Neural cell (in vitro differentiated cells): ENCODE measurements around the gene IGSF23. TPM values are rescaled to one million over a fixed set of nuclear protein-coding genes. Genes with fewer than 3 reads are reported as not detected.
A peak's percentile ranks its signal among the peaks of the same experiment; 100 is the strongest.

Source experiments
- H2AFZ ChIP-seq: fragments of 200-600, 300-800 bp; sonication (generic), shearing (Covaris generic); 2 replicates; pipeline ENCODE4 v1.6.0; 2014; ENCODE audit warnings: low read depth, mild to moderate bottlenecking, antibody characterized with exemption, low read length, moderate library complexity
- H3F3A ChIP-seq: fragments of 200-600 bp; shearing (Covaris generic); 2 replicates; pipeline ENCODE4 v1.6.1; 2016; ENCODE audit warnings: mild to moderate bottlenecking, moderate library complexity, mixed read lengths, antibody characterized with exemption, low read length; ENCODE audit not compliant: insufficient read depth, poor library complexity, severe bottlenecking
- H3K27ac ChIP-seq: fragments of 200-600, 300-800 bp; sonication (generic), shearing (Covaris generic); 2 replicates; pipeline ENCODE4 v1.5.1; 2014; ENCODE audit warnings: mild to moderate bottlenecking, low read length, moderate library complexity
- H3K27me3 ChIP-seq: fragments of 300-800, 200-600 bp; sonication (generic), shearing (Covaris generic); 2 replicates; pipeline ENCODE4 v1.6.0; 2014; ENCODE audit warnings: mild to moderate bottlenecking, low read depth, low read length, moderate library complexity; ENCODE audit not compliant: insufficient read depth
- H3K36me3 ChIP-seq: fragments of 300-800, 200-600 bp; sonication (generic), shearing (Covaris generic); 2 replicates; pipeline ENCODE4 v1.5.1; 2014; ENCODE audit warnings: mild to moderate bottlenecking, antibody characterized with exemption, low read length, moderate library complexity; ENCODE audit not compliant: insufficient read depth
- H3K4me2 ChIP-seq: fragments of 300-800, 200-600 bp; sonication (generic), shearing (Covaris generic); 2 replicates; pipeline ENCODE4 v1.6.0; 2014; ENCODE audit warnings: mild to moderate bottlenecking, low read length
- H3K4me3 ChIP-seq: fragments of 300-800, 200-600 bp; sonication (generic), shearing (Covaris generic); 2 replicates; pipeline ENCODE4 v1.5.1; 2014; ENCODE audit warnings: mild to moderate bottlenecking, low read length, moderate library complexity
- H3K79me2 ChIP-seq: fragments of 200-600 bp; shearing (Covaris generic); replicated peaks from 2 replicates; pipeline ENCODE4 v1.6.0; 2014; ENCODE audit warnings: mild to moderate bottlenecking, low read length, moderate library complexity; ENCODE audit not compliant: insufficient read depth
- H3K9ac ChIP-seq: fragments of 300-800, 200-600 bp; sonication (generic), shearing (Covaris generic); 2 replicates; pipeline ENCODE4 v1.6.1; 2016; ENCODE audit warnings: mild to moderate bottlenecking, low read length, mixed read lengths
- H3K9me2 ChIP-seq: fragments of 200-600 bp; shearing (Covaris generic); 2 replicates; pipeline ENCODE4 v1.6.1; 2016; ENCODE audit warnings: mild to moderate bottlenecking, low read length, mixed read lengths; ENCODE audit not compliant: insufficient read depth
- H3K9me3 ChIP-seq: fragments of 200-600, 300-800 bp; sonication (generic), shearing (Covaris generic); 2 replicates; pipeline ENCODE4 v1.6.1; 2016; ENCODE audit warnings: mild to moderate bottlenecking, mixed run types, low read length, moderate library complexity, mixed read lengths
- H4K20me1 ChIP-seq: fragments of 200-600 bp; shearing (Covaris generic); 2 replicates; pipeline ENCODE4 v1.6.1; 2016; ENCODE audit warnings: mild to moderate bottlenecking, mixed run types; ENCODE audit not compliant: insufficient read depth
- CTCF ChIP-seq: fragments of 450-650 bp; IDR thresholded peaks from 2 replicates; pipeline ENCODE4 v1.5.1; 2014; ENCODE audit warnings: antibody characterized with exemption, mild to moderate bottlenecking, moderate library complexity; ENCODE audit not compliant: poor library complexity, severe bottlenecking
- EP300 ChIP-seq: fragments of 450-650 bp; conservative IDR thresholded peaks from 2 replicates; pipeline ENCODE4 v1.6.1; 2014; ENCODE audit warnings: antibody characterized with exemption, mild to moderate bottlenecking, moderate library complexity; ENCODE audit not compliant: poor library complexity, severe bottlenecking
- EZH2 ChIP-seq: fragments of 200-600, 300-800 bp; shearing (Covaris generic), sonication (generic); IDR thresholded peaks from 2 replicates; pipeline ENCODE4 v1.6.1; 2014; ENCODE audit warnings: antibody characterized with exemption, low read length, borderline replicate concordance, mild to moderate bottlenecking; ENCODE audit not compliant: insufficient read depth, poor library complexity, severe bottlenecking
- MXI1 ChIP-seq: fragments of 450-650 bp; conservative IDR thresholded peaks from 2 replicates; pipeline ENCODE4 v1.6.1; 2014; ENCODE audit warnings: antibody characterized with exemption, mild to moderate bottlenecking; ENCODE audit not compliant: poor library complexity, severe bottlenecking
- POLR2AphosphoS5 ChIP-seq: IDR thresholded peaks from 2 replicates; pipeline ENCODE4 v1.6.1; 2012
- RAD21 ChIP-seq: fragments of 450-650 bp; conservative IDR thresholded peaks from 2 replicates; pipeline ENCODE4 v1.6.1; 2014; ENCODE audit warnings: antibody characterized with exemption, mild to moderate bottlenecking, moderate library complexity
- REST ChIP-seq: IDR thresholded peaks from 2 replicates; pipeline ENCODE4 v1.6.1; 2012; ENCODE audit warnings: borderline replicate concordance
- SMC3 ChIP-seq: fragments of 450-650 bp; conservative IDR thresholded peaks from 2 replicates; pipeline ENCODE4 v1.6.1; 2014; ENCODE audit warnings: antibody characterized with exemption, mild to moderate bottlenecking, moderate library complexity; ENCODE audit not compliant: poor library complexity
- TAF1 ChIP-seq: IDR thresholded peaks from 2 replicates; pipeline ENCODE4 v1.6.1; 2012; ENCODE audit warnings: low read depth
- polyA plus RNA-seq: library from polyadenylated mRNA; depleted of rRNA; stranded (reverse); fragments of >200 nt; gene quantifications from 2 replicates; pipeline ENCODE4 v1.2.3, GENCODE V29; 2014

IGSF23 gene
- polyA plus RNA-seq, 1 donor from 2014 or later: not detected

- Histone ChIP-seq H3K4me2 (no peak overlapping the region), H3K79me2 (no peaks in the 10 kb centered on the region), H3K9ac (no peak overlapping the region), H3K4me3 (no peak overlapping the region), H3K36me3 (no peaks in the 10 kb centered on the region), H3K9me2 (no peaks in the 10 kb centered on the region), H4K20me1 (no peaks in the 10 kb centered on the region), H3F3A (no peaks in the 10 kb centered on the region), H3K9me3 (no peaks in the 10 kb centered on the region), H3K27me3 (peaks cover 4% of the 10 kb centered on the region), H2AFZ (no peak overlapping the region), H3K27ac (no peak overlapping the region)
- TF ChIP-seq POLR2AphosphoS5: no peak
- TF ChIP-seq EP300: no peak
- no peak for TF ChIP-seq REST
- TF ChIP-seq CTCF: no peak
Observed at GRCh38 chr19:44642377-44642776, 29.0 kb downstream of the IGSF23 start.

GRCh38 chr19:44643605-44644401 is 30.4 kb downstream of the IGSF23 start, which contains the start of gene PVR:
Gene PVR, plus strand, starts transcription at chr19:44643910. Its CDS starts 187 bp downstream, at chr19:44644097.
- no peaks in the 10 kb centered on the region for H3F3A ChIP-seq
- H3K27me3 ChIP-seq: peaks cover 4% of the 10 kb centered on the region
- H3K9me2 ChIP-seq: no peaks in the 10 kb centered on the region
- H2AFZ ChIP-seq: peak within 1 kb of the TSS; percentile 69
- no peaks in the 10 kb centered on the region for H3K9me3 ChIP-seq
- peak within 1 kb of the TSS; percentile 79 for H3K9ac ChIP-seq
- H3K4me3 ChIP-seq: peak within 1 kb of the TSS; percentile 98
- no peaks in the 10 kb centered on the region for H4K20me1 ChIP-seq
- no peaks in the 10 kb centered on the region for H3K36me3 ChIP-seq
- peak within 1 kb of the TSS; percentile 70 for H3K4me2 ChIP-seq
- H3K79me2 ChIP-seq: no peaks in the 10 kb centered on the region
- peak within 1 kb of the TSS; percentile 52 for H3K27ac ChIP-seq
- TF ChIP-seq EP300 (no peak), MXI1 (peak; percentile 79), RAD21 (no peak), REST (peak; percentile 49), TAF1 (peak; percentile 34), SMC3 (no peak), EZH2 (no peak), CTCF (no peak), POLR2AphosphoS5 (peak; percentile 56)
